Testis (tissue), 3 donors: ENCODE data around the gene ARSK. TPM values are rescaled to one million over a fixed set of nuclear protein-coding genes. Genes with fewer than 3 reads are reported as not detected.

ENCODE experiments used
- DNase-seq: peaks from one replicate; pipeline ENCODE4 v3.0.0-alpha.2; 2019
- H3K27ac ChIP-seq, 2 donors: fragments of 200-600 bp; sonication (generic); one replicate each; pipeline ENCODE4 v1.5.1; 2019
- H3K27me3 ChIP-seq: fragments of 200-600 bp; sonication (generic); one replicate; pipeline ENCODE4 v1.5.1; 2019
- H3K36me3 ChIP-seq: fragments of 200-600 bp; sonication (generic); one replicate; pipeline ENCODE4 v1.5.1; 2017; ENCODE audit warnings: low read depth; ENCODE audit errors: missing control alignments
- H3K4me1 ChIP-seq: fragments of 200-600 bp; sonication (generic); one replicate; pipeline ENCODE4 v1.5.1; 2019
- H3K4me3 ChIP-seq, 2 donors: fragments of 200-600 bp; sonication (generic); one replicate each; pipeline ENCODE4 v1.5.1; 2017 to 2019
- H3K9me3 ChIP-seq: fragments of 200-600 bp; sonication (generic); one replicate; pipeline ENCODE4 v1.5.1; 2017
- POLR2A ChIP-seq: fragments of 450-650 bp; IDR thresholded peaks from one replicate; pipeline ENCODE4 v1.6.1; 2017; ENCODE audit warnings: antibody characterized with exemption, mild to moderate bottlenecking, moderate library complexity
- WGBS, 2 donors: methylation state at CpG; one replicate each; pipeline ENCODE4 v1.1.5; 2018; 5-methylcytosine and 5-hydroxymethylcytosine counted together
- intact Hi-C: fragments of 100-400 bp; cut with DNase I; formaldehyde crosslinking; loops from one replicate; pipeline ENCODE4 v1.15.1; 2023; ENCODE audit warnings: low total_unique reads
- polyA plus RNA-seq: library from polyadenylated mRNA; stranded (reverse); fragments of 350-450 nt; fragmentation: Illumina TruSeq; extraction: RNeasy Lipid Tissue Mini Kit (QIAGEN cat#74804); gene quantifications from one replicate; pipeline ENCODE4 v1.2.3, GENCODE V29; 2014; ENCODE audit warnings: low read depth, low replicate concordance; ENCODE audit not compliant: insufficient read depth
- total RNA-seq, 2 donors: library from RNA; depleted of rRNA; stranded (reverse); fragments of >200 nt; gene quantifications; one replicate each; pipeline ENCODE4 v1.2.3, GENCODE V29; 2016
- TF ChIP-seq, protein P1 (sequence below), 3 experiments: fragments of 450-650 bp in 2 of 3; fragments of 200-600 bp in 1 of 3; sonication (generic) in 1 of 3; IDR thresholded peaks; one replicate each; pipeline ENCODE4 v1.5.1; 2016 to 2019; ENCODE audit warnings: antibody characterized with exemption in 3 of 3, mild to moderate bottlenecking in 2 of 3, moderate library complexity in 1 of 3

The ARSK gene
- total and polyA plus RNA-seq, 3 donors from 2014 or later = 2.4 to 6.8 (median 5.8) TPM

DNA sequence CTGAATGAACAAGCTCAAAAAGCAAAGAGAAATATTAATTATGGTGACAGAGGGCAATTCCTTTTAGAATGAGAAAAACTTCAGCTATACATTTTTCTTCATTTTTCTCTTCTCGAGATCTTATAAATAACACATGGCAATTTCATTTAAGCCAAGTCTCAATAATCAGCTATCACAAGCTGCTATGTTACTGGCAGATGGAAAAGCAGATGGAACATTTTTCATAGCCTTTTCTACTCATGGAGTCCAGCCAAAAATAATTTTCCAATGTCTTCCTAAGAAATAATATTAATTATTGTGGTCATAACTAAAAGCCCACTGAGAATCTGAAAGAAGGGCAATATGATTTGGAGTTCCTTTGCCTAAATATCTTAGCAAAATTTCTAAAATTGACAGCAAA is 35.8 kb upstream of the ARSK start:
- no peak for DNase-seq
- Histone ChIP-seq H3K9me3 (no peaks in the 10 kb centered on the region), H3K4me1 (no peaks in the 10 kb centered on the region), H3K4me3 (no peak overlapping the region), H3K27me3 (no peaks in the 10 kb centered on the region), H3K36me3 (no peaks in the 10 kb centered on the region), H3K27ac (no peak overlapping the region)
- 66 to 68% methylated on average over 1 of the region's 1 CpG for WGBS, 2 donors
- intact Hi-C loops = no loop called here
- TF ChIP-seq, protein P1, sequence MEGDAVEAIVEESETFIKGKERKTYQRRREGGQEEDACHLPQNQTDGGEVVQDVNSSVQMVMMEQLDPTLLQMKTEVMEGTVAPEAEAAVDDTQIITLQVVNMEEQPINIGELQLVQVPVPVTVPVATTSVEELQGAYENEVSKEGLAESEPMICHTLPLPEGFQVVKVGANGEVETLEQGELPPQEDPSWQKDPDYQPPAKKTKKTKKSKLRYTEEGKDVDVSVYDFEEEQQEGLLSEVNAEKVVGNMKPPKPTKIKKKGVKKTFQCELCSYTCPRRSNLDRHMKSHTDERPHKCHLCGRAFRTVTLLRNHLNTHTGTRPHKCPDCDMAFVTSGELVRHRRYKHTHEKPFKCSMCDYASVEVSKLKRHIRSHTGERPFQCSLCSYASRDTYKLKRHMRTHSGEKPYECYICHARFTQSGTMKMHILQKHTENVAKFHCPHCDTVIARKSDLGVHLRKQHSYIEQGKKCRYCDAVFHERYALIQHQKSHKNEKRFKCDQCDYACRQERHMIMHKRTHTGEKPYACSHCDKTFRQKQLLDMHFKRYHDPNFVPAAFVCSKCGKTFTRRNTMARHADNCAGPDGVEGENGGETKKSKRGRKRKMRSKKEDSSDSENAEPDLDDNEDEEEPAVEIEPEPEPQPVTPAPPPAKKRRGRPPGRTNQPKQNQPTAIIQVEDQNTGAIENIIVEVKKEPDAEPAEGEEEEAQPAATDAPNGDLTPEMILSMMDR (IDR thresholded peaks at IDR 0.05) = no peak
- no peak for TF ChIP-seq POLR2A

DNA sequence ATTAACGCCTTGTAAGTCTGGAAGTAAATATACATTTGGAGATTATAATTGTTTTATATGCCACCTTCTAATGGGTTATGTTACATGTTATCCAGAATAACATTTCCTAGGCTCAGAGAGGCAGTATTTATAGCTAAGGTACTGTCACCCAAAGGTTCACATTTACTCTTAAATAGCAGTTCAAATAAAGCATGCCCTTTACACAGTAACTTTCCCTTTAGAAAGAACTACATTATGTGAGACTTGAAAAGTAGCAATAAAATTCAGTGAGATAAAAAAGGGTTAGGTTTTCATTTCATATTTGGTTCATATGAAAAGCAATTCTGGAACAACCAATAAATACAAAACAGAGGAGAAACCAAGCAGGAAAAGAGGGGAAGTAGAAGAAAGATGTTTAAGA is 35.2 kb upstream of the ARSK start:
- Histone ChIP-seq H3K27ac (no peak overlapping the region), H3K27me3 (no peaks in the 10 kb centered on the region), H3K9me3 (no peaks in the 10 kb centered on the region), H3K36me3 (no peaks in the 10 kb centered on the region), H3K4me1 (no peaks in the 10 kb centered on the region), H3K4me3 (no peak overlapping the region)
- intact Hi-C loops = no loop called here
- DNase-seq = no peak
- TF ChIP-seq POLR2A = no peak
- TF ChIP-seq, protein P1 (IDR thresholded peaks at IDR 0.05) = no peak
- 94 to 100% methylated on average over 1 of the region's 1 CpG for WGBS, 2 donors

DNA sequence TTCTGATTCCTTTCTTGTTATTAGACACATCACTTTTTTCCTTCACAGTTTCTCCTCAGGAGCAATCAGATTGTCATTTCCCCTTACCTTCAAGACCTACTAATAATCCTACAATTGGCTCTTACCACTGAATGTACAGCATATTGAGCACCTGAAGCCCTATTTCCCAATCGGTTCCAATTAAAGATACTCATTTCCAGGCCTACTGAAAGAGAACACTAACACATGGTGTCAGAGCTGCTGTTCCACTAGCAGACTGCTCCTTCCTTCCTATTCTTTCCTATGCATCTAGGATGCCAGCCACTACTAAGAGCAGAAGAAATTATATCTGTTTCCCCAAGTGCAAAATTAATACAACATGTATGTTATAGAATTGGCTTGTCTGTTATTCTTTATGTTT is 34.7 kb upstream of the ARSK start:
- H3K27ac ChIP-seq = no peak overlapping the region
- H3K4me1 ChIP-seq = no peaks in the 10 kb centered on the region
- H3K9me3 ChIP-seq = no peaks in the 10 kb centered on the region
- no peaks in the 10 kb centered on the region for H3K36me3 ChIP-seq
- 87 to 92% methylated on average over 1 of the region's 1 CpG for WGBS, 2 donors
- TF ChIP-seq, protein P1 (IDR thresholded peaks at IDR 0.05) = no peak
- TF ChIP-seq POLR2A = no peak
- DNase-seq = no peak
- no peak overlapping the region for H3K4me3 ChIP-seq
- intact Hi-C loops = no loop called here
- H3K27me3 ChIP-seq = no peaks in the 10 kb centered on the region

DNA sequence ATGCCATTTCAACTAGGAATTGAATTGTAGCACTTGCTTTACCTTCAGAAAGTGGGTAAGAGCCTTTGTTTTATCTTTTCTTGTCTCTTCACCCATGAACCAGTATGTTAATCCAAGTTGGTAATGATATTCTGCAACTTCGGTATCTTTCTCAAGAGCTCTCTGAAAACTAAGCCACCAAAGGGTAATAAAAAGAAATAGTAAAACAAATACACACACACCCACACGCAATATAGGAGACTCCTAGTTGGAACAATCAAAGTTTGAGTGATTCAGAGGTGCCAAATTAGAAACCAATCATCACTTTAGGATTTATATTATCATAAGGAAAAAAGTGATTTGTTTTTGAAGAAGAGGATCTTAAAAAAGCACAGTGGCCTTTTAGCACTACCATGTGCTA is 30.5 kb upstream of the ARSK start:
- 87 to 90% methylated on average over 2 of the region's 2 CpGs for WGBS, 2 donors
- Histone ChIP-seq H3K4me3 (no peak overlapping the region), H3K36me3 (no peaks in the 10 kb centered on the region), H3K27ac (no peak overlapping the region), H3K4me1 (no peaks in the 10 kb centered on the region), H3K27me3 (no peaks in the 10 kb centered on the region), H3K9me3 (no peaks in the 10 kb centered on the region)
- intact Hi-C loops = no loop called here
- DNase-seq = no peak
- TF ChIP-seq, protein P1 (IDR thresholded peaks at IDR 0.05) = no peak
- no peak for TF ChIP-seq POLR2A

DNA sequence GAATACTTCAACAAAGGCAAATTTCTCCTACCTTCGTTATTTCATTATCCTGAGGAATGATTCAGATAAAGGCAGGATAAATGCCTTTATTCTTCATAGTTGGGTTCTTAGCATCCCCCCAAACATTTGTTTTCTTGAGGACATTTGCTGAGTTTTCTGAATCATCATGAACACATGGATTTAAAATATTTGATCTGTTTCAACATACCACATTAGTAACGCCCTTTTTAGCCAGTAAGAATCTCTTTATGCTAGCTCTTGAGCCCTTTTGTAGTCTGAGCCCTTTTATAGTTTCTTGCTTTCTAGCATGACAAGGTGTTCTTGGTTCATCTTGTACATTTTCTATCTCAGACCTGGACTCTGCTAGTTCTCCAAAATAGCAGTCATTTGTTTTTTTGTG is 28.0 kb upstream of the ARSK start:
- Histone ChIP-seq H3K9me3 (no peaks in the 10 kb centered on the region), H3K27me3 (no peaks in the 10 kb centered on the region), H3K36me3 (no peaks in the 10 kb centered on the region), H3K27ac (no peak overlapping the region), H3K4me3 (no peak overlapping the region), H3K4me1 (no peaks in the 10 kb centered on the region)
- no peak for DNase-seq
- no peak for TF ChIP-seq POLR2A
- TF ChIP-seq, protein P1 (IDR thresholded peaks at IDR 0.05) = no peak
- WGBS, 2 donors = 93 to 99% methylated on average over 2 of the region's 2 CpGs
- intact Hi-C loops = no loop called here
